ENCODE results near the gene TMOD1.

TMOD1 gene

DNA sequence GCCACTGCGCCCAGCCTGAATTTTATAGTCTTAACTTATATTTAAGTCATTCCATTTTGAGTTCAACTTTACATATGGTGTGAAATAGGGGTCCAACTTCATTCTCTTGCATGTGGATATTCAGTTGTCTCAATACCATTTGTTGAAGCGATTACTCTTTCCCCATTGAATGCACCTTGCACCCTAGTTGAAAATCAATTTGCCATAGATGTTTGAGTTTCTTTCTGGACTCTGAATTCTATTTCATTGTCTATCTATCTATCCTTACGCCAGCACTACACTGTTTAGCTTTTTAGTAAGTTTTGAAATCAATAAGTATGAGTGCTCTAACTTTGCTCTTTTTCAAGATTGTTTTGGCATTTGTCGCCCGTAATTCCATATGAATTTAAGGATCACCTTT lies 49.8 kb downstream of the TMOD1 start:
- no peak for DNase-seq

DNA sequence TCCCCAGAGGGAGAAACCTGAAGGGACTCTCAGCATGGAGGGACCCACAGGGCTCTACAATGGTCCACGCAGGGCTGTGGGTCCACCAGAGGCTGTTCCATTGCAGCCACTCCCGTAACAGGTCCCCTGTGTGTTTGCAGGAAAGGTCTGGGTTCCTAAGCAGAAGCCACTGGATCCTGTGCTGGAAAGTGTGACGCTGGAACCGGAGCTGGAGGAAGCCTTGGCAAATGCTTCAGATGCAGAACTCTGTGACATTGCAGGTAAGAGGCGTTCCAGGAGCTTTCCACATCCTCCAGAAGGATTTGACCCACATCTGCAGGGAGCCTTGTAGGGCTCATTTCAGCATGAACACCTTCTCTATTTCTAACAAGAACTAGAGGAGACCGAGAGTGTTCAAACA lies 51.7 kb downstream of the TMOD1 start:
- DNase-seq: no peak

DNA sequence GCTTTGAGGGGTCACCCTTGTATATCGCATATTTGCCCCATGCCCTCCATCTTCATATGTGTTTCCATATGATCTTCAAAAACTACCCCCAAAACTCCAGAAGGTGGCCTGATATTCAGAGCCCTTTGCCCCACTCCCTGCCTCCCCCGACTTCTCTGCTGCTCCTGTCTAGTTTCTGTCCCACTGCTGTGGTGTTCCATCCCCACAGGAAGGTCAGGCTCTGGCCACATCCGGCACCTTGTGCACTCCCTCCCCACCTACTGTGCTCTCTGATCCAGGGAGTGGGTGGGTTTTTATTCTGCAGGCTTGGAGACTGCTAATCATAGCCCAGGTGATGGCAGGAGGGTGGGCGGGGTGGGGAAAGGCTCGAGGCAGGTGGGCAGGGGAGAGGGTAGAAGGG lies 52.4 kb downstream of the TMOD1 start:
- DNase-seq: no peak

DNA sequence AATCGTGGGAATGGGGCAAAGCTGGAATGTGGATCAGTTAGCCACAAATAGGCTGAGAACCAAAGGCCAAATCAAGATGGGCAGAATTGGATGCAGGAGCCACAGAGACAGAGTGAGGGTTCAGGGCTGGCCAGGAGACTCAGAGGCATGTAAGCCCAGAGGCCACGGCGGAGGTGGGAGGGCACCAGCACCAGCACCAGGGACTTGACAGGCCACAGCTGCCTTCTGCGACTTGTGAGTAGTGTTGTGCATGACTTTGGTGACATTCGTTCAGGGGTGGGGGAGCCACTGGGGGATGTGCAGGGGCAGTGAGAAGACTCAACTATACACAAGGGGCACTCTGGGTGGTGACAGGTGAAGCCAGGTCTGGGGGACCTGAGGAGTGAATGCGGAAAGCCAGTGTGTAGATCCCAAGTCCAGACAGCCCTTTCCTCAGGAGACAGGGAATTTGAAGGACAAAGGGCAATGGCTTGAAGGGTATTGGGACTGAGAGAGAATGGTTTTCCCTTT lies 53.2 kb downstream of the TMOD1 start:
- no peak for DNase-seq

DNA sequence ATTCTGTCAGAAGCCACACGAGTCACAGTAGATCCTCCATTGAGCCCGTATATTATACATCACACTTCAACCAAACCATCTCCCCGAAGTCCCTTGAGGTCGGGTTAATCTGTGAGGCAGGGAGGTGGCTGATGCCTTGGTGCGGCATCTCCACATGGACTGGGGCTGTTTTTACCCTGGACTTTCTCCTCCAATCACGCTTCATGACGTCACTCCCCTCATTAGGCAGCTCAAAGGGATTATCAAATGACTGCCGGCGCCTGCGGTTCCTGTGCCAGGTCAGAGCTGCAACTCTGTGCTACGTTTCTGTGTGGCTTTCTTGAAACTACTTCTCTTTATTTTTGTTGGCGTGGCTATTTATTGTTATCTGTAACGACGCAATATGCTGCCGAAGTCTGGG lies 53.7 kb downstream of the TMOD1 start:
- DNase-seq: no peak

DNA sequence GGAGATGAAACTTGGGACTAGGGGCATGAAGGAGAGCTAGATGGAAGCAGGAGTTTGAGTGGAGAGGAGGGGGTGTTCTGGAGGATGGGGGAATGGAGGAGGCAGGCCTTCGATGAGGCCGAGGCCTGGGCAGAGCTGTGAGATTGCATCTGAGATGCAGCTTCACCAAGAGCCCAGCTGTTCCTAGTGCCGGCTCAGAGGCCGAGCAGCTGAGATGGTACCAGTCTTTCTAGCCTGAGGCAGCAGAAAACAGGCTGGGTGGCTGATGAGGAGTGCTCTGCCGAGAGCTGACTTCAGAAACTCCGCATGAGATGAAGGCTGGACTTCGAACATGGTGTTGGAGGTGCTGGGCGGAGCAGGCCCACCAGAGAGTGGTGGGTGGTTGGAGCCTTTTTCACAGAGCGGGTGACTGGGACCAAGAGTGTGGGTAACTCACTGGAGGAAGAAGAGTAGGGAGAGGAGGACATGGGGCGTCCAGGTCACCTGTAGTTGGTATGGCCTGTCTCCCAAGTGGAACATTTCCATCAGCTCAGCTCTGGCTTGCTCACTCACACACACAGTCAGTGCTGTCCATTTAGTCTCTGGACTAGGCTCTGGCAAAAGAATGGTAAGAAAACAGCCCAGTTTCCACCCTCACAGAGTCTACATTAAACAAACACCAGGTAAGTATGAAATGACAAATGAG lies 54.7 kb downstream of the TMOD1 start:
- no peak for DNase-seq

DNA sequence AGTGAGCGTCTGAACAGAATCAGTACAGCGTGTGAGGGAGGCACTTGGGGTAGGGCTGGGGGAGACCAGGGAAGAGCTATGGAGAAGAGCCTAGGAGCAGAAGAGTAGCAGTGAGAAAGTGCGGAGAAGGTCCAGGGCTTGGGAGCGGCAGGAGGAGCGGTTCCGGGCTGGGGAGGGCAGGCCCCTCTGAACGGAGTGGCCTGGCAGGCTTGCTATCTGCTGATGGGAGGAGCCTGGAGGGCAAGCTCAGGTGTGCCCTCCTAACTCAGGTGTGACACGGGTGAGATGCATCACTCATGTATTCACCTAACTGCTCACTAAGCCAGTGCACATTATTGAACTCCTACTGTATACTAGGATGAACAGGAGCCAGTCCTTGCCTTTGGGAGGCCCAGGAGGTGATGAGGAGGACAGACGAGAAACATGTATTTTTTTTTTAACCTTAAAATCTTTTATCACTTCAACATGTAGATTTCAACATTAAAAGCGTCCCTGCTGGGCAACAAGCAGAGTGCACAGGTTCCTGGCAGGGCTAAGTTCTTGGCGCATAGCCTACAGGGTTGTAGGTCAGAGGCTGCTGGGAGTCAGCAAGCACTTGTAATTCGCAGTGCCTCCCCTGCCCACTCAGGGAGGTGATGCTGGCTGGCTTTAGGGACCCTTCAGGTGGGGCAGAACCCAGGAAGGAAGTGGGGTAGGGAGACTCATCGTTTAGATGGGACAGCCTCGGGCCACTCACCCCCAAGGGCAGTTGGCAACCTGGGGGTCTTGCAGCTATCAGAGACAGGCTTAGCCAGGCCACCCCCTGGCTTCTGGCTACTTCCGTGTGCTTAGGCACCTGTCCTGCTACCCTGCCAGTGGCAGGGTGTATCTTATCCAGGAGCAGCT lies 55.5 kb downstream of the TMOD1 start:
- DNase-seq: no peak

DNA sequence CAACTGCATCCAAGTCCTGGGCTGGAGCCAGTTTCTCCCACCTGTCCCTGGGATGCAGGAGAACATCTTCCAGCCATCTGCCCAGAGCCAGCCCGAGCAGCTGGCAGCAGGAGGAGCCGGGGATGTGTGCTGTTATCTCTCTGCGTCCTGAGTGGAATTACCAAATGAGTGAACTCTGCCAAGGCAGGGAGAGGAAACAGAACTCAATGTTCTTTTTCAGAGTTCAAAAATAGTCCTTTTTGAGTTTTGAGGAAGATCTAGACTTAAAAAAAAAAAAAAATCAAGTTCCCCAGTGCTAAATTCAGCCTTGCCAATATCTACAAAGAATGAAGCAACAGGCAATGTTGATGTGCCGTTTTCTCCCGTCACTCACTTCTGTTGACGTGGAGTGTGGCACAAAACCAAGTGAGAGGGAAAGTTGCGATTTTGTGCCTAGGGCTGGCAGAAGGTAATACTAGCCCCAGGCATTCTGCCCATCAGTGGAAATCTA lies 56.2 kb downstream of the TMOD1 start:
- DNase-seq: no peak

DNA sequence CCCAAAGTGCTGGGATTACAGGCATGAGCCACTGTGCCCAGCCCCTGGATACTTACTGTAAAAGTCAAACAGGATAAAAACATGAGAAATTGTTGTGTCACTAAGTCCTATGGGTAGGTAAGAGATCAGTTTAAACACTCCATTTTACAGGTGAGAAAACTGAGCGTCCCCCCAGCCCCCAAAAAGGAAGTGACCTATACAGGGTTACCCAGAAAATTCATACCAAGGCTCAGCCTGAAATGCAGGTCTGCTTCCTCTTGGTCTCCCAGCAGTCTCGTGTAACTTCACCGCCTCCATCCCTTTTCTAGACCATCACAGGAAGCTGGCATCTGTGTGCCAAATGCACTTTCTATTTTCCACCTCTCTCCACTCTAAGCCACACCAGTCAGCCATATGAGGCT lies 57.2 kb downstream of the TMOD1 start:
- no peak for DNase-seq

DNA sequence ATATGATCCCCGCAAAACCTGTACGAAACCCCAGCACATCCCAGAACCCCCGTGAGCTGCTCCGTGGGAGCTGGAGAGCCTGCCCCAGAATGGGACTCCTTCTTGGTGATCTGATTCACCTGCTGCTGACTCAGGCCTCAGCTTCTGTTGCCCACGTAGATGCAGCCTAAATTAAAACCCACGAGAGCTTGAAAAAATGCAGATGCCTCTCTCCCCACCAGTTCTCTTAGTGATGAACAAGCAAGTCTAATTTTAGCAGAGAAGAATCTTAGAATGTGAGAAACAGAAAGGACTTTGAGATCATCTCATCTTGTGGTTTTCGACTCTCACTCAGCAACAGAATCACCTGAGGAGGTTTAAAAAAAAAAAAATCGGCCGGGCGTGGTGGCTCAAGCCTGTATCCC lies 57.6 kb downstream of the TMOD1 start:
- DNase-seq: peak in 1 of 2 donors; percentile 11

DNA sequence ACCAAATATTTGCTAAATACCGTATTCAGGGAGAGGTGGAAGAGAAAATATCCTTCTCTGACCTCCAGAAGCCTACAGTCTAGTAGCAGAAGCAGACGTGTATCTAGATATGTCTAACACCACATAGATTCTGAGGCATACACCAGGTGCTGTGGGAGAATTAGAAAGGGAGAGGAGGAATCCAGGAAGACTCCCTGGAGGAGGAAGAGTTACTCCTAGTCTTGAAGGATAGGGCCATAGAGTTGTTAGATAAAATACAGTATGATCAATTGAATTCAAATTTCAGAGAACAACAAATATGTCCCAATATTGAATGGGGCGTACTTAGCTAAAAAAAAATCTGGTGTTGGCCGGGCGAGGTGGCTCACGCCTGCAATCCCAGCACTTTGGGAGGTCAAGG lies 58.7 kb downstream of the TMOD1 start:
- no peak for DNase-seq

DNA sequence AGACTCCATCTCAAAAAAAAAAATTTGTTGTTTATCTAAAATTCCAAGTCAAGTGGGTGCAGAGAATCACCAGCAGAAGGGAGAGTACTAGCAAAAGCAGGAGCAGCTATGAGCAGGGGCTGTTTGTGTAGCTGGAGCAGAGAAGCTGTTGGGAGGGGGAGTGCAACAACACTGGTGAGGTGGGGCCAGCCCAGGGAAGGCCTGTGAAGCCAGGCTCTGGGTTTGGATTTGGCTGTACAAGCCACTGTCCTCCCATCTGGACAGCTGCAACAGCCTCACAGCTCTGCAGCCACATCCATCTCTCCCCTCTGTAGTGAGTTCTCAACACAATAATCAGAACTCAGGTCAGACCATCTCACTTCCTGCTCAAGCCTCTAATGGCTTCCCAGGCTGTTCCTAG lies 59.4 kb downstream of the TMOD1 start:
- no peak for DNase-seq

DNA sequence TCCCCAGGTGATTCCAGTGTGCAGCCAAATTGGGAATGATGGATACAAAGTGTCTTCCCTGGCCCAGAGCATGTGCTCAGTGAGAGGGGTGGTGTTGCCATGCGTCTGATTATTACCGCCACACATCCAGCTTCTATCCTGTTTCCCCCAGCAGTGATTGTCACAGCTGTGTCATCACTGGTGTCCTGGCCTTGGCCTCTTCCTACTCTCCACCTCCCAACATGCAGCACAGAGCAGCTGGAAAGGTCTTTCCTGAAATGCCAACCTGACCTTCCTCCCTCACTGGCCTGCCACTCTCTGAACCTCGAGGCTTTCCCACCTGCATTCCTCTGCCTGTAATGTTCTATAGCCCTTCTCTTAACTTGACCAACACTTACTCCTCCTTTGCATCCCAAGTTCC lies 60.0 kb downstream of the TMOD1 start:
- DNase-seq: no peak

DNA sequence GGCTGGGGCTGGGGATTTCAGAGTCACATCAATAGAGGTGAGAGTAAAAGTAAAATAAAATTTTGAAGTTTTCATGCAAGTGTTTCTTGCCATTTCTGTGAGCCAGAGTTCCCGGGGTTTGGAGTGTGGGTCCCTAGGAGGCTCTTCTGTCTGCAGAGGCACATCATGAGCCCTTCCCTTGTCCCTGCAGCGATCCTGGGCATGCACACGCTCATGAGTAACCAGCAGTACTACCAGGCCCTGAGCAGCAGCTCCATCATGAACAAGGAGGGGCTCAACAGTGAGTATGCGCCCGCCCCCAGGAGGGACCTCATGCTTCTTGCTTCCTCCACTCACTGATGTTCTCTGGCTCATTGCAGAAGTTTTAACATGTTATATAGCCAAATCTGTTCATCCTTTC lies 61.1 kb downstream of the TMOD1 start:
- no peak for DNase-seq

DNA sequence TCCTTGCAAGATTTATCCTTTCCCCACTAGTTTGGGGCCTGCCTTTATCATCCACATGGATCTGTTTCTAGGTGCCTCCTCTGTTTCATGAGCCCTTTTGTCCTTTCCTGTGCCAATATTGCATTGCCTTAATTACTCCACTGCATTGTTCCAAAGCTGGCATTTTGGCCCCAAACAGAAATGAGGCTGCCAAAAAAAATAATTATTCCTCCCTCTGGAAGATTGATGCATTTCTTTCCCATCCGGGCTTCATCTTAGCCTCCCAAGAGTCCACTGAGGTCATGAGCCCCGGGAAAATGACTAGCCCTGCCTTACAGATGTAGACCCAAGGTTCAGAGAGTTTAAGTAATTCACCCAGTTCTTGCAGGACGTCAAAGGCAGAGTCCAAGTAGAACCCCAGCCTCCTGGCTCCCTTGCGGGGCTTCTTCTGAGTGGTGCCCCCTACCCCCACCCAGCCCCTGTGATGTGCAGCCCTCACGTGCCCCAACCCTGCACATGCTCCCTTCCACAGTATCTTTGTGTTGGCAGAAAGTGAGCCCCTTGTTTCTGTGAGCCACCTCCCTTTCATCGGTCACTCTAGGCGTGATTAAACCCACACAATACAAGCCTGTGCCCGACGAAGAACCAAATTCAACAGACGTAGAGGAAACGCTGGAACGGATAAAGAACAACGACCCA lies 62.1 kb downstream of the TMOD1 start:
- no peak for DNase-seq

DNA sequence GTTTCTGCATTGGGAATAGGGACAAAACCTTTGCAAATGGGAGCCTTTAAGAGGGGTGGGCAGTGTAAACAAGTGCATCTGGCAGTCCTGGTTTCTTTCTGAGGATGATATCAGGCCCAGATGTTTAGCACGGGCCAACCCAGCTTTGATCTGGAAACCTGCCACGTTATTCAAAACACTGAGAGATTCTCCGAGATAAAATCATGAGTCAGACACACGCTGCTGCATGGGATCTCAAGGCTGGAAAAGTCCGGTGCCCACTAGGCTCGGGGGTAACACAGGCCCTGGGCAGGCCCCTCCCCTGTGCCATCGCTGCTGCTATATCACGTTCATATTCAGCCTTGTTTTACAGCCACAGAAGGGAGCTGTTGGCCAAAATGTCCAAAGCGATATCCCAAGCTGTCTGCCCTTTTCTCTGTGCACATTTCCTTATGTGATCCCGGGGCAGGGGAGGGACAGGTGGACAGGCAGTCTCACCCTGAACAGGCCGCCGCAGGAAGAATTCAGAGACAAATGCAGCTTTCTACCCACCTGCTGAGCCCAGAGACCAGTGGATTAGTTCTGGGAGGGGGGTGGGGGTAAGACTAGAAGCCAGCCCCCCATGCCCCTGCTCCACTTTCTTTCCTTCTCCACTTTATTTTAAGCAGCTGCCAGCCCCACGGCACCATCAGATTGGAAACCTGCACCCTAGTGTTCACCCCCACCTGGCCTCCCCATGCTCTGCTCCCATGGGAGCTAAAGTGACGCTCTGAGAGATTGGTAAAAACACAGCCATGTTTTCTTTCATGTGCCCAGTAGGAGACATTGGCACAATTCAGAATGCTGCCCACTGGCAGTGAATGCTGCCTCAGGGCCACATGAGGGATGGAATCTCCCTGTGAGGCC lies 63.1 kb downstream of the TMOD1 start:
- no peak for DNase-seq

DNA sequence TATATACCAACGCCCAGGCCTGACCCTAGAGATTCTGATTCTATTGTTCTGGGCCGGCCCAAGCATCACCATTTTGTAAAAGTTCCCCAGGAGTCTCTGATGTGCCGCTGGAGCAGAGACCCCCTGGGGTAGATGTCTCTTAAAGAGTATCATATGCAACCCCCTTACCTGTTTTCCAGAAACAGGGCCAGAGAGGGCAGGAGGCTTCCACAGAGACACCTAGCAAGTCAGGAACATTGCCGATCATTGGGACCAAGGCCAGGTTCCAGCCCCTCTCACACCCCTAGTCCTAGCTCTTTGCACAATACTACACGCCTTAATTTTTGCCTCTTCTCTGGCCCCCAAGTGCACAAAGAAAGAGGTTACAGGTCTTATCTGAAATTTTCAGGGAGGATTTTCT lies 63.8 kb downstream of the TMOD1 start:
- no peak for DNase-seq

DNA sequence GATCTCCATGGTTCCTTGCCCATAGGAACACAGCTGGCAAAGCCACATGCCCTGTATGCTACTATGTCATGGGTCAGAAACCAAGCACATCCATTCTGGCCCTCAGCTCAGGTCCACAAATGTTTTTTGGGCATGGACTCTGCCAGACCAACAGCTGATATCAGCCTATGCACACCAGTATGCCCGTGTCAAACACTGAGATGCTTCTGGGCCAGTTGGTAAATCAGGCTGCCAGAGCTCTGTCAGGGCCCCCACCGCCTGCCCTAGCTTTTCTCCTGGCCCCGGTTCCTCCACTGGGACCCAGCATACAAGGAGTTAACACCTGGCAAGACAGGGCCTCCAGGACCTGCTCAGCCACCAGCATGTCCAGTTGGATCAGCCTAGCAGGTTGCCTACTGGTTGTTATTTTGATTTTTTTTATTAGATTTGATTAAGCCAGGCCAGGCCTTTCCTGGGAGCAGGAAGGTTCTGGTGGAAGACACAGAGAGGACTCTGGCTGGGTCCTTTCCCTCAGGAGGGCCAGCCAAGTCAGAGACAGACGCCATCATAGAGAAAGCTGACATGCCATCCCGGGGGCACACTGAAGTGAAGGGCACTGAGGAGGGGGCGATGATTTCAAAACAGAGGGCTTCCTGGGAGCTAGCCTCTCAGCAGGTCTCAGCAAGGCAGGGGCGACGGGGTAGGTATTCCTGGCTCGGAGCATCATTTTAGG lies 65.9 kb downstream of the TMOD1 start:
- DNase-seq: no peak

DNA sequence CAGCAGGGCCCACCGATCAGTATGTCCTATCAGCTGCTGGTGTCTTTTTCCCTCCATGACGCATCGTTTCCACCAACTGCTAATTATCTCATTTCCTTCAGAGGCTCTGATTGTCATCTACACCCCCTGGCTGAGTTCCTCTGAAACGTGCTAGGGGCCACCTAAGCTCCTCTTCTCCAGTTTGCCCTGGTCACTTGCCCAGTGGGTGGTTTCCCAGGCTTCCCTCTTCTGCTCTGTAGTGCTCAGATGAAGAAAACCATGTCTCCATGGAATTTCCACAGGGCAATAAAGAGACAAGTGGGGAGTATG lies 66.4 kb downstream of the TMOD1 start:
- no peak for DNase-seq

DNA sequence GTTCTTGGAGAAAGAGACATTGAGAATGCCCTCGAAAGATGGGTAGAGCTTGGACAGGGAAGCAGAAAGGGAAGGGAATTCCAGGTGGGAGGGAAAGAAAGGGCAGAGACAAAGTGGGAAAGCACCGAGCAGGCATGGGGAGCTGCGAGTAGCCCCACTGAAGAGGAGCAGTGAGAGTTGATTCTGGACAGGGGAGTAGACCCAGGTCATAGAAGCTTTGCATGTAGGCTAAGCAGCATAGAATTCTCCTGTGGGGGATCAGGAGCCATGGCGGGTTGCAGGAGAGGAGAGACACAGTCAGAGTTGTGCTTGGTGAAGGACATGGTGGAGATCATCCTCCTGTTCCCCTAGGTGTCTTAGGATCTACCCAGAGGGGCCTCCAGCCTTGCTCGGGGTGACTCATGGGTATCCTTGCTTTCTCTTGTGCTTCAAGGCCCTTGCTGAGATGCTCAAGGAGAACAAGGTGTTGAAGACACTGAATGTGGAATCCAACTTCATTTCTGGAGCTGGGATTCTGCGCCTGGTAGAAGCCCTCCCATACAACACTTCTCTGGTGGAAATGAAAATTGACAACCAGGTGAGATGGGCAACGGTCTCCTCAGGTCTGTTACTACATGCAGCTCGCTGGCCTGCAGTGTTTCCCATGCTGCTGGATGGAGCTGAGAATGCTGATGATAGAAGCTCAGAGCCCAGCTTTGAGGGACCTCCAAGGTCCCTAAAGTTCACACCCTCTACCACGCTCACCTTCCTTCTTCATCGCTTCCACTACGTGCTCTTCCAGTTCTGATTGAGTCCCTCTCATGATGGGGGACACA lies 67.2 kb downstream of the TMOD1 start:
- DNase-seq: no peak

DNA sequence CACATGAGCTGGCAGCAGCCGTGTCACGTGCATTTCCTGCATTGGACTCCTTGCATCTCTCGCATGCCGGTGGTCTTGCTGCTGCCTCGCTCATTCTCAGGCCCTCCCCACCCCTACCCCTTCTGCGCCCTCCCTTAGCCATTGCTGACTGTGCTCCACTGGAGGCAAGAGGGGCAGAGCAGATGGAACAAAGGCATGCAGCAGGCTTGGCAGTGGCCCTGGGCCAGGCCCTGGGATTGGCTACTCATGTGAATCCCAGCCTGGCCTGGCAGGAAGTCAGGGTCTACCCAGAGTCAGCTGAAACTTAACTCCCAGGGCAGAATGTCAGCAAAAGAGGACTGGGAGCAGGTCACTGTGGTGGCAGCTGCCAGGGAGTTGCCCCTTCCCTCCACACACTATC lies 69.4 kb downstream of the TMOD1 start:
- no peak for DNase-seq
